ENCODE results near the gene EPB41.

EPB41 gene

GRCh38 chr1:28909198-28909597, 5.2 kb upstream of the EPB41 start:
- no peak for DNase-seq (ENCODE audit: low read depth)
- no peak for TF ChIP-seq CTCF (IDR thresholded peaks at IDR 0.05; ENCODE audit: control insufficient read depth, insufficient read depth, low read depth, low read length, missing control alignments)
- H3K4me3 ChIP-seq (ENCODE audit: control insufficient read depth, low read depth, low read length): no peak overlapping the region

GRCh38 chr1:28910379-28911115, 3.8 kb upstream of the EPB41 start:
- no peak overlapping the region for H3K4me3 ChIP-seq (ENCODE audit: control insufficient read depth, low read depth, low read length)
- TF ChIP-seq CTCF (IDR thresholded peaks at IDR 0.05; ENCODE audit: control insufficient read depth, insufficient read depth, low read depth, low read length, missing control alignments): no peak
- DNase-seq (ENCODE audit: low read depth): no peak

GRCh38 chr1:28913786-28914227, 562 bp upstream of the EPB41 start:
- no peak for TF ChIP-seq CTCF (IDR thresholded peaks at IDR 0.05; ENCODE audit: control insufficient read depth, insufficient read depth, low read depth, low read length, missing control alignments)
- H3K4me3 ChIP-seq (ENCODE audit: control insufficient read depth, low read depth, low read length): peak overlapping the region; percentile 50
- DNase-seq (ENCODE audit: low read depth): no peak

- DNase-seq (ENCODE audit: low read depth): no peak
Observed at GRCh38 chr1:28915031-28915895, 894 bp downstream of the EPB41 start.

GRCh38 chr1:28917757-28918118, 3.4 kb downstream of the EPB41 start:
- no peak for DNase-seq (ENCODE audit: low read depth)

More at GRCh38 chr1:28915031-28915895, 894 bp downstream of the EPB41 start:
- no peak for TF ChIP-seq CTCF (IDR thresholded peaks at IDR 0.05; ENCODE audit: control insufficient read depth, insufficient read depth, low read depth, low read length, missing control alignments)
- peak overlapping the region; percentile 50 for H3K4me3 ChIP-seq (ENCODE audit: control insufficient read depth, low read depth, low read length)

More at GRCh38 chr1:28917757-28918118, 3.4 kb downstream of the EPB41 start:
- TF ChIP-seq CTCF (IDR thresholded peaks at IDR 0.05; ENCODE audit: control insufficient read depth, insufficient read depth, low read depth, low read length, missing control alignments): no peak
- H3K4me3 ChIP-seq (ENCODE audit: control insufficient read depth, low read depth, low read length): no peak overlapping the region

Measured in AG09309 (cell line).